SU-DHL-6 (cell line): ENCODE data around the gene RBM33.

Experiments used
- H2AFZ ChIP-seq: fragments of 200-600 bp; sonication (generic); 2 replicates; pipeline ENCODE4 v1.6.1; 2014; ENCODE audit warnings: low read depth, mild to moderate bottlenecking, moderate library complexity, mixed read lengths, antibody characterized with exemption, low read length; ENCODE audit not compliant: severe bottlenecking
- H3F3A ChIP-seq: fragments of 200-600 bp; shearing (Covaris generic); 2 replicates; pipeline ENCODE4 v1.6.0; 2016; ENCODE audit warnings: antibody characterized with exemption, mild to moderate bottlenecking; ENCODE audit not compliant: insufficient read depth
- H3K27ac ChIP-seq: fragments of 200-600 bp; sonication (generic); 2 replicates; pipeline ENCODE4 v1.5.1; 2016; ENCODE audit warnings: low read depth, mild to moderate bottlenecking, low read length, moderate library complexity, mixed read lengths
- H3K27me3 ChIP-seq: fragments of 200-600 bp; sonication (generic), shearing (Covaris generic); 2 replicates; pipeline ENCODE4 v1.6.0; 2014; ENCODE audit warnings: mild to moderate bottlenecking, low read length
- H3K36me3 ChIP-seq: fragments of 200-600 bp; sonication (generic); 2 replicates; pipeline ENCODE4 v1.6.1; 2014; ENCODE audit warnings: mild to moderate bottlenecking, low read length, mixed read lengths
- H3K4me2 ChIP-seq: fragments of 300-600, 200-600 bp; shearing (Covaris generic), sonication (generic); 2 replicates; pipeline ENCODE4 v1.6.0; 2014; ENCODE audit warnings: low read length, low read depth, mild to moderate bottlenecking; ENCODE audit not compliant: poor library complexity, severe bottlenecking
- H3K4me3 ChIP-seq: fragments of 200-600 bp; sonication (generic); 2 replicates; pipeline ENCODE4 v1.5.1; 2014; ENCODE audit warnings: antibody characterized with exemption, low read length, mild to moderate bottlenecking, mixed read lengths; ENCODE audit not compliant: insufficient read depth, poor library complexity, severe bottlenecking
- H3K79me2 ChIP-seq: fragments of 200-600 bp; sonication (generic); 2 replicates; pipeline ENCODE4 v1.6.1; 2014; ENCODE audit warnings: mild to moderate bottlenecking, low read length, moderate library complexity; ENCODE audit not compliant: insufficient read depth
- H3K9ac ChIP-seq: fragments of 200-600 bp; sonication (generic); 2 replicates; pipeline ENCODE4 v1.7.0; 2014; ENCODE audit warnings: mild to moderate bottlenecking, low read length
- H3K9me2 ChIP-seq: fragments of 200-600 bp; sonication (generic); replicated peaks from 2 replicates; pipeline ENCODE4 v1.6.1; 2014; ENCODE audit warnings: low read length; ENCODE audit not compliant: insufficient read depth
- H3K9me3 ChIP-seq: fragments of 200-600 bp; sonication (generic); 2 replicates; pipeline ENCODE4 v1.6.1; 2014; ENCODE audit warnings: low read length, mixed read lengths; ENCODE audit not compliant: insufficient read depth
- H4K20me1 ChIP-seq: fragments of 200-600 bp; sonication (generic); 2 replicates; pipeline ENCODE4 v1.6.1; 2014; ENCODE audit warnings: low read depth, mild to moderate bottlenecking, antibody characterized with exemption, low read length, moderate library complexity, mixed read lengths
- CTCF ChIP-seq: fragments of 200-600 bp; sonication (generic); IDR thresholded peaks from one replicate; pipeline ENCODE4 v1.5.1; 2017; ENCODE audit warnings: antibody characterized with exemption, mild to moderate bottlenecking, low read length, moderate library complexity; ENCODE audit not compliant: insufficient read depth, poor library complexity, severe bottlenecking
- EZH2phosphoT487 ChIP-seq: fragments of 200-600 bp; sonication (generic), shearing (Covaris generic); conservative IDR thresholded peaks from 2 replicates; pipeline ENCODE4 v1.6.1; 2018; ENCODE audit warnings: mild to moderate bottlenecking, antibody characterized with exemption, low read length, moderate library complexity, mixed read lengths

The RBM33 gene

GRCh38 chr7:155598810-155599210, 45.7 kb upstream of the RBM33 start:
- H2AFZ ChIP-seq, result no peak overlapping the region
- no peak for TF ChIP-seq EZH2phosphoT487
- TF ChIP-seq CTCF, result peak; percentile 95
- no peaks in the 10 kb centered on the region for H3F3A ChIP-seq
- no peaks in the 10 kb centered on the region for H3K36me3 ChIP-seq
- H3K27me3 ChIP-seq, result no peaks in the 10 kb centered on the region
- H3K4me2 ChIP-seq, result no peak overlapping the region
- no peaks in the 10 kb centered on the region for H3K9me2 ChIP-seq
- no peak overlapping the region for H3K9ac ChIP-seq
- no peak overlapping the region for H3K4me3 ChIP-seq
- H3K79me2 ChIP-seq, result no peaks in the 10 kb centered on the region
- no peaks in the 10 kb centered on the region for H4K20me1 ChIP-seq
- H3K9me3 ChIP-seq, result no peaks in the 10 kb centered on the region
- H3K27ac ChIP-seq, result no peak overlapping the region

- Histone ChIP-seq H3F3A (no peaks in the 10 kb centered on the region), H3K9me3 (no peaks in the 10 kb centered on the region), H3K27ac (no peak overlapping the region), H3K9ac (no peak overlapping the region), H3K79me2 (no peaks in the 10 kb centered on the region), H3K4me3 (no peak overlapping the region), H3K4me2 (no peak overlapping the region), H3K9me2 (no peaks in the 10 kb centered on the region), H4K20me1 (no peaks in the 10 kb centered on the region), H2AFZ (no peak overlapping the region), H3K36me3 (no peaks in the 10 kb centered on the region), H3K27me3 (no peaks in the 10 kb centered on the region)
- TF ChIP-seq CTCF, result no peak
- TF ChIP-seq EZH2phosphoT487, result no peak
These were observed 42.3 kb upstream of the RBM33 start for GRCh38 chr7:155602156-155602555.

- Histone ChIP-seq H3K4me2 (no peak overlapping the region), H3K4me3 (no peak overlapping the region), H2AFZ (no peak overlapping the region), H3K9me2 (no peaks in the 10 kb centered on the region), H3K36me3 (no peaks in the 10 kb centered on the region), H3K27ac (no peak overlapping the region), H3F3A (no peaks in the 10 kb centered on the region), H3K9ac (no peak overlapping the region), H3K79me2 (no peaks in the 10 kb centered on the region), H4K20me1 (no peaks in the 10 kb centered on the region), H3K9me3 (no peaks in the 10 kb centered on the region), H3K27me3 (no peaks in the 10 kb centered on the region)
- no peak for TF ChIP-seq EZH2phosphoT487
These were observed 41.7 kb upstream of the RBM33 start for GRCh38 chr7:155602750-155603149.

GRCh38 chr7:155603205-155603857, 41.1 kb upstream of the RBM33 start:
- Histone ChIP-seq H3K79me2 (no peaks in the 10 kb centered on the region), H2AFZ (no peak overlapping the region), H3K4me2 (no peak overlapping the region), H3K27me3 (no peaks in the 10 kb centered on the region), H3K9me2 (no peaks in the 10 kb centered on the region), H4K20me1 (no peaks in the 10 kb centered on the region), H3K9me3 (no peaks in the 10 kb centered on the region), H3K9ac (no peak overlapping the region), H3K36me3 (no peaks in the 10 kb centered on the region), H3K27ac (no peak overlapping the region), H3F3A (no peaks in the 10 kb centered on the region), H3K4me3 (no peak overlapping the region)
- TF ChIP-seq EZH2phosphoT487 (no peak), CTCF (no peak)
